ENCODE results near the gene TJAP1.
"Not testable (repeated sequence)": the region's sequence is repeated elsewhere in the genome, so short reads cannot be mapped to it uniquely, and the experiment has no call there.

Gene TJAP1

GRCh38 chr6:43506171-43506570, 28.8 kb downstream of the TJAP1 start:
- DNase-seq: no peak

- peak; percentile 48 for DNase-seq
Observed at GRCh38 chr6:43506667-43507471, 29.5 kb downstream of the TJAP1 start.

- no peak for DNase-seq
Observed at GRCh38 chr6:43508481-43509141, 31.2 kb downstream of the TJAP1 start.

GRCh38 chr6:43509142-43509983, 32.0 kb downstream of the TJAP1 start:
- no peak for DNase-seq

GRCh38 chr6:43509984-43510826, 32.8 kb downstream of the TJAP1 start, which contains the start of gene LRRC73:
TSS of gene LRRC73 (minus strand) at chr6:43510346. CDS start at chr6:43509785, 561 bp downstream.
- DNase-seq: peak; percentile 86

GRCh38 chr6:43510827-43511163, 33.4 kb downstream of the TJAP1 start:
- DNase-seq: peak; percentile 64

- no peak for DNase-seq
Observed at GRCh38 chr6:43511824-43512415, 34.5 kb downstream of the TJAP1 start.

GRCh38 chr6:43515808-43516207, 38.4 kb downstream of the TJAP1 start:
- DNase-seq: no peak

- DNase-seq: no peak
Observed at GRCh38 chr6:43516367-43516696, 39.0 kb downstream of the TJAP1 start.

GRCh38 chr6:43516697-43517504, 39.5 kb downstream of the TJAP1 start, which contains the start of the genes POLR1C and YIPF3:
TSS of gene POLR1C (plus strand) at chr6:43517089. CDS start at chr6:43517110, 21 bp downstream.
TSS of gene YIPF3 (minus strand) at chr6:43516926. CDS start at chr6:43516807, 119 bp downstream.
- peak; percentile 99 for DNase-seq

- no peak for DNase-seq
Observed at GRCh38 chr6:43517505-43518357, 40.4 kb downstream of the TJAP1 start.

- no peak for DNase-seq
Observed at GRCh38 chr6:43520097-43520496, 42.7 kb downstream of the TJAP1 start.

- DNase-seq: peak; percentile 9
Observed at GRCh38 chr6:43521836-43522235, 44.5 kb downstream of the TJAP1 start.

- no peak for DNase-seq
Observed at GRCh38 chr6:43522547-43523261, 45.3 kb downstream of the TJAP1 start.

GRCh38 chr6:43523284-43523683, 45.9 kb downstream of the TJAP1 start:
- no peak for DNase-seq

- DNase-seq: no peak
Observed at GRCh38 chr6:43524483-43524961, 47.2 kb downstream of the TJAP1 start.

GRCh38 chr6:43532201-43532600, 54.8 kb downstream of the TJAP1 start:
- no peak for DNase-seq

- not testable (repeated sequence) for DNase-seq
Observed at GRCh38 chr6:43538986-43539385, 61.6 kb downstream of the TJAP1 start.

GRCh38 chr6:43539409-43539808, 62.0 kb downstream of the TJAP1 start:
- not testable (repeated sequence) for DNase-seq
